IMR-90 (cell line): ENCODE results near the gene DOLPP1. TPM values are rescaled to one million over a fixed set of nuclear protein-coding genes. Genes with fewer than 3 reads are reported as not detected.

Source experiments
- ATAC-seq: fragments of 200-7000 bp; cut with Tn5 transposase; 2 replicates; pipeline ENCODE4 v1.9.1; 2020; ENCODE audit warnings: low read depth, mild to moderate bottlenecking, moderate library complexity
- BruUV-seq: library from RNA; stranded (reverse); fragments of 400-500 nt; replicated peaks from 2 replicates; lab custom pipeline; 2021; lab: Mats Ljungman, UMichigan
- CTCF ChIA-PET: fragments of 300-600 bp; formaldehyde crosslinking; extraction: SDS; loops from one replicate; lab custom pipeline; 2021; ENCODE audit warnings: antibody characterized with exemption; lab: Yijun Ruan, JAX
- POLR2A ChIA-PET: fragments of 300-600 bp; sonication (Branson Sonifier 250); formaldehyde crosslinking; loops from one replicate; lab custom pipeline; 2022; ENCODE audit warnings: antibody characterized with exemption; ENCODE audit not compliant: unreplicated experiment; lab: Charles Lee
- DNase-seq: peaks from one replicate; pipeline ENCODE4 v3.0.0; 2013
- H2AFZ ChIP-seq: replicated peaks from 2 replicates; pipeline ENCODE3; 2013; ENCODE audit warnings: low read length, mild to moderate bottlenecking; ENCODE audit not compliant: poor library complexity
- H2AK5ac ChIP-seq: 2 replicates; pipeline ENCODE4 v1.6.1; 2013; ENCODE audit warnings: low read depth, low read length, inconsistent platforms
- H2AK9ac ChIP-seq: replicated peaks from 2 replicates; pipeline ENCODE3; 2013; ENCODE audit warnings: mild to moderate bottlenecking, low read depth, low read length, moderate library complexity; ENCODE audit not compliant: poor library complexity
- H2BK120ac ChIP-seq: 2 replicates; pipeline ENCODE4 v1.6.1; 2013; ENCODE audit warnings: low read depth, low read length, inconsistent platforms
- H2BK15ac ChIP-seq: 3 replicates; pipeline ENCODE4 v1.6.1; 2013; ENCODE audit warnings: low read depth, low read length, inconsistent platforms
- H2BK20ac ChIP-seq: 2 replicates; pipeline ENCODE4 v1.6.1; 2013; ENCODE audit warnings: low read depth, mild to moderate bottlenecking, inconsistent platforms, low read length, moderate library complexity
- H2BK5ac ChIP-seq: 2 replicates; pipeline ENCODE4 v1.6.1; 2013; ENCODE audit warnings: mild to moderate bottlenecking, low read depth, low read length, inconsistent platforms; ENCODE audit not compliant: poor library complexity, severe bottlenecking
- H3K14ac ChIP-seq: replicated peaks from 2 replicates; pipeline ENCODE4 v1.6.1; 2013; ENCODE audit warnings: low read depth, low read length, inconsistent platforms
- H3K18ac ChIP-seq: 2 replicates; pipeline ENCODE4 v1.6.1; 2013; ENCODE audit warnings: low read depth, low read length, control low read depth
- H3K23ac ChIP-seq: 2 replicates; pipeline ENCODE4 v1.6.1; 2013; ENCODE audit warnings: low read depth, low read length, inconsistent platforms
- H3K27ac ChIP-seq: 2 replicates; pipeline ENCODE4 v1.5.1; 2013; ENCODE audit warnings: mild to moderate bottlenecking, control low read depth, low read length; ENCODE audit not compliant: insufficient read depth
- H3K27me3 ChIP-seq: 2 replicates; pipeline ENCODE4 v1.6.1; 2013; ENCODE audit warnings: low read length; ENCODE audit not compliant: control insufficient read depth, insufficient read depth
- H3K36me3 ChIP-seq: 2 replicates; pipeline ENCODE4 v1.6.1; 2013; ENCODE audit warnings: low read length, mixed read lengths; ENCODE audit not compliant: control insufficient read depth, insufficient read depth
- H3K4ac ChIP-seq: 2 replicates; pipeline ENCODE4 v1.6.1; 2013; ENCODE audit warnings: low read depth, low read length, inconsistent platforms
- H3K4me1 ChIP-seq: 2 replicates; pipeline ENCODE4 v1.6.1; 2013; ENCODE audit warnings: low read length, mixed read lengths; ENCODE audit not compliant: control insufficient read depth, insufficient read depth
- H3K4me2 ChIP-seq: 2 replicates; pipeline ENCODE4 v1.6.1; 2013; ENCODE audit warnings: low read depth, mild to moderate bottlenecking, control low read depth, low read length, moderate library complexity
- H3K4me3 ChIP-seq: 2 replicates; pipeline ENCODE4 v1.5.1; 2013; ENCODE audit warnings: low read depth, mild to moderate bottlenecking, control low read depth, low read length, moderate library complexity; ENCODE audit not compliant: insufficient read depth
- H3K56ac ChIP-seq: 2 replicates; pipeline ENCODE4 v1.6.1; 2013; ENCODE audit warnings: low read length, inconsistent platforms; ENCODE audit not compliant: insufficient read depth; ENCODE audit errors: extremely low read depth
- H3K79me1 ChIP-seq, 2 experiments: 2 replicates each; pipeline ENCODE4 v1.6.1; 2013; ENCODE audit warnings: low read length in 2 of 2, inconsistent platforms in 1 of 2, low read depth in 1 of 2
- H3K9ac ChIP-seq: 2 replicates; pipeline ENCODE4 v1.6.1; 2013; ENCODE audit warnings: low read depth, low read length, control low read depth
- H3K9me1 ChIP-seq: 2 replicates; pipeline ENCODE4 v1.6.1; 2013; ENCODE audit warnings: low read length, inconsistent platforms; ENCODE audit not compliant: insufficient read depth
- H3K9me3 ChIP-seq: 2 replicates; pipeline ENCODE4 v1.6.1; 2013; ENCODE audit warnings: low read length; ENCODE audit not compliant: control insufficient read depth, insufficient read depth
- H4K20me1 ChIP-seq: 2 replicates; pipeline ENCODE4 v1.6.1; 2013; ENCODE audit warnings: low read length, inconsistent platforms; ENCODE audit not compliant: insufficient read depth
- H4K5ac ChIP-seq: 2 replicates; pipeline ENCODE4 v1.6.1; 2013; ENCODE audit warnings: mild to moderate bottlenecking, low read depth, low read length, control low read depth
- H4K8ac ChIP-seq, 2 experiments: 2 replicates each; pipeline ENCODE4 v1.6.1; 2013; ENCODE audit warnings: low read depth in 2 of 2, low read length in 2 of 2, control low read depth in 1 of 2, inconsistent platforms in 1 of 2
- H4K91ac ChIP-seq: 2 replicates; pipeline ENCODE4 v1.6.1; 2013; ENCODE audit warnings: low read depth, low read length, inconsistent platforms; ENCODE audit not compliant: insufficient read depth
- BHLHE40 ChIP-seq: fragments of 150-350 bp; IDR thresholded peaks from 2 replicates; pipeline ENCODE4 v1.6.1; 2016; ENCODE audit warnings: mild to moderate bottlenecking, low read depth, low read length
- CEBPB ChIP-seq: IDR thresholded peaks from 2 replicates; pipeline ENCODE4 v1.6.1; 2012; ENCODE audit warnings: low read depth, low read length, improper control_type of control experiment
- MAZ ChIP-seq: IDR thresholded peaks from 2 replicates; pipeline ENCODE4 v1.6.1; 2012; ENCODE audit warnings: low read depth, mild to moderate bottlenecking, low read length, improper control_type of control experiment, moderate library complexity, borderline replicate concordance
- MXI1 ChIP-seq: IDR thresholded peaks from 2 replicates; pipeline ENCODE4 v1.6.1; 2012; ENCODE audit warnings: low read depth, mild to moderate bottlenecking, low read length, moderate library complexity, borderline replicate concordance
- WGBS, 2 experiments: methylation state at CpG; one replicate each; pipeline versions ENCODE4 v1.1.5 to v1.1.7; 2013; ENCODE audit warnings: missing lambda C conversion rate in 2 of 2; ENCODE audit not compliant: insufficient read length in 1 of 2; ENCODE audit errors: extremely low coverage in 2 of 2; 5-methylcytosine and 5-hydroxymethylcytosine counted together
- dilution Hi-C: fragments of 300-500 bp; cut with HindIII; formaldehyde crosslinking; loops from one replicate; pipeline ENCODE4 v1.14.3; 2018; ENCODE audit warnings: low sequenced_read_pairs; ENCODE audit not compliant: unreplicated experiment
- in situ Hi-C: fragments of 300-500 bp; cut with MboI; formaldehyde crosslinking; loops from 3 replicates; pipeline ENCODE4 v1.14.3; 2019; ENCODE audit warnings: low sequenced_read_pairs, inconsistent platforms, mixed read lengths
- intact Hi-C: fragments of 100-400 bp; cut with micrococcal nuclease; formaldehyde crosslinking; loops from 2 replicates; pipeline ENCODE4 v1.10.0; 2022
- polyA plus RNA-seq, 3 experiments: library from polyadenylated mRNA; depleted of rRNA; stranded (reverse); fragments of >200 nt; gene quantifications; 2 replicates each; pipeline ENCODE4 v1.2.3, GENCODE V29; 2012; ENCODE audit warnings: low replicate concordance in 1 of 3
- total RNA-seq: library from RNA; depleted of rRNA; stranded (reverse); fragments of >200 nt; gene quantifications from 2 replicates; pipeline ENCODE4 v1.2.3, GENCODE V29; 2012
- TF ChIP-seq, protein P1 (sequence below): conservative IDR thresholded peaks from 2 replicates; pipeline ENCODE4 v1.5.1; 2012; ENCODE audit warnings: mild to moderate bottlenecking, low read depth, low read length, improper control_type of control experiment

Gene DOLPP1
- total and polyA plus RNA-seq, 2 of the 4 experiments (the other 2 are of a cell fraction), result 7.0 to 16.5 TPM

DNA sequence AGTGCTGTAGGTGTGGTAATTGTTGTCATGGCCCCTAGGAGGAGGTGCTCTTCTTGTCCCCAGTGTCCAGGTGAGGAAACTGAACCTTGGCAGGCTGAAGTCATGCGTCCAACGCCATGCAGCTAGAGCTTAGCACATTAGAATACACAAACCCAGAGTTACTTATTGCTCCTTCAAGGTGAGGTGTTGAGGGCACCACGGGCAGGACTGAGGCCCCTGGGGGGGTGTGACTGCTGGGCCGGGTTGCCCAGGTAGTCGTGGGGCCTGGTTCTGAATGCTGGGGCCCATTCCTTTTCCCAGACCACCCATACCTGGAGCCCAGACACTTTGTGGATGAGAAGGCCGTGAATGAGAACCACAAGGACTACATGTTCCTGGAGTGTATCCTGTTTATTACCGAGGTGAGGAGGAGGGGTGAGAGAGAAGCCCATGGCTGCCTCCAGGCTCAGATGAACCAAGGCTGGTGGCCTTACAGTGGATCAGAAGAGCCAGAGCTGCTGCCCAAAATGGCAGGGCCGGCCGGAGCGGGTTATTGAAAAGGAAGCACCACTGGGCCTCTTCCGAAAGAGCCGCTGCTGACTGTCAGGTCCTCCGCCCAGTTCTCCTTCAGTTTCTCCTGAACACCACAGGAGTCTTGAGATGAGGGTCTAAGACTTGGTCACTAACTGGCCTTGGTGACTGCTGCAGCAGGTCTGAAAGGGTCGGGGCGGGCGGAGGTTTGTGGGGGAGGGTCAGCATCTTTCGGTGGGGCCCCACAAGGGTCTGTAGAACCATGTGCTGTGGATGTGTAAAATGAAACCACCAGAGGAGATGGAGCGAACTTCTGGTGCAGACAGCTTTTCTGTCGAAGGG is 56.6 kb downstream of the DOLPP1 start:
- Histone ChIP-seq H3K9me1 (peaks cover 5% of the 10 kb centered on the region; the same call in 1 of the 2 replicates), H4K8ac (peak overlapping the region; percentile 44 to 89; a peak in 3 of 4 replicates), H2BK15ac (peak overlapping the region; percentile 55; the same call in 2 of the 3 replicates), H3K4ac (peak overlapping the region; percentile 100), H2AFZ (no peak overlapping the region), H4K91ac (peak overlapping the region; percentile 94; the same call in 1 of the 2 replicates), H2AK9ac (peak overlapping the region; percentile 86), H3K9me3 (no peaks in the 10 kb centered on the region), H4K5ac (no peak overlapping the region), H3K36me3 (peaks cover 23% of the 10 kb centered on the region), H2AK5ac (peak overlapping the region; percentile 83), H3K23ac (peak overlapping the region; percentile 80), H3K14ac (peak overlapping the region; percentile 13; the same call in 1 of the 2 replicates), H3K4me2 (no peak overlapping the region), H3K4me1 (peaks cover 35% of the 10 kb centered on the region), H4K20me1 (no peaks in the 10 kb centered on the region; the same call in 1 of the 2 replicates), H3K27ac (peak overlapping the region; percentile 83), H3K79me1 (peaks cover 5 to 34% of the 10 kb centered on the region in 2 experiments; a peak in 3 of 4 replicates), H2BK20ac (peak overlapping the region; percentile 90), H2BK5ac (peak overlapping the region; percentile 86), H3K9ac (peak overlapping the region; percentile 34; the same call in 1 of the 2 replicates), H2BK120ac (peak overlapping the region; percentile 100), H3K27me3 (no peaks in the 10 kb centered on the region), H3K4me3 (no peak overlapping the region), H3K56ac (no peak overlapping the region), H3K18ac (no peak overlapping the region; the same call in 1 of the 2 replicates)
- ChIA-PET CTCF (interaction anchor here (0.6 to 3.1 kb wide), 3 partner anchors 36 to 469 kb away, joined by 3 to 21 read pairs (median 4); no protein-coding TSS in a partner anchor), POLR2A (no interaction called here)
- TF ChIP-seq MXI1, result no peak
- TF ChIP-seq MAZ, result no peak
- TF ChIP-seq CEBPB, result no peak
- TF ChIP-seq, protein P1, sequence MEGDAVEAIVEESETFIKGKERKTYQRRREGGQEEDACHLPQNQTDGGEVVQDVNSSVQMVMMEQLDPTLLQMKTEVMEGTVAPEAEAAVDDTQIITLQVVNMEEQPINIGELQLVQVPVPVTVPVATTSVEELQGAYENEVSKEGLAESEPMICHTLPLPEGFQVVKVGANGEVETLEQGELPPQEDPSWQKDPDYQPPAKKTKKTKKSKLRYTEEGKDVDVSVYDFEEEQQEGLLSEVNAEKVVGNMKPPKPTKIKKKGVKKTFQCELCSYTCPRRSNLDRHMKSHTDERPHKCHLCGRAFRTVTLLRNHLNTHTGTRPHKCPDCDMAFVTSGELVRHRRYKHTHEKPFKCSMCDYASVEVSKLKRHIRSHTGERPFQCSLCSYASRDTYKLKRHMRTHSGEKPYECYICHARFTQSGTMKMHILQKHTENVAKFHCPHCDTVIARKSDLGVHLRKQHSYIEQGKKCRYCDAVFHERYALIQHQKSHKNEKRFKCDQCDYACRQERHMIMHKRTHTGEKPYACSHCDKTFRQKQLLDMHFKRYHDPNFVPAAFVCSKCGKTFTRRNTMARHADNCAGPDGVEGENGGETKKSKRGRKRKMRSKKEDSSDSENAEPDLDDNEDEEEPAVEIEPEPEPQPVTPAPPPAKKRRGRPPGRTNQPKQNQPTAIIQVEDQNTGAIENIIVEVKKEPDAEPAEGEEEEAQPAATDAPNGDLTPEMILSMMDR, result no peak
- TF ChIP-seq BHLHE40, result no peak
- no TSS peak for BruUV-seq
- intact Hi-C loops, result loop anchor here (2.0 to 5.0 kb wide), 2 partner anchors 197 to 645 kb away; no protein-coding TSS in a partner anchor
- ATAC-seq, result no peak
- in situ Hi-C loops, result no loop called here
- dilution Hi-C loops, result no loop called here
- WGBS, 2 experiments, result 80% methylated on average over 2 of the region's 19 CpGs; no CpG with 5 or more reads in 1 of the 2 experiments
- DNase-seq, result no peak
